Measurements from ENCODE around the gene DDX47.

DNA sequence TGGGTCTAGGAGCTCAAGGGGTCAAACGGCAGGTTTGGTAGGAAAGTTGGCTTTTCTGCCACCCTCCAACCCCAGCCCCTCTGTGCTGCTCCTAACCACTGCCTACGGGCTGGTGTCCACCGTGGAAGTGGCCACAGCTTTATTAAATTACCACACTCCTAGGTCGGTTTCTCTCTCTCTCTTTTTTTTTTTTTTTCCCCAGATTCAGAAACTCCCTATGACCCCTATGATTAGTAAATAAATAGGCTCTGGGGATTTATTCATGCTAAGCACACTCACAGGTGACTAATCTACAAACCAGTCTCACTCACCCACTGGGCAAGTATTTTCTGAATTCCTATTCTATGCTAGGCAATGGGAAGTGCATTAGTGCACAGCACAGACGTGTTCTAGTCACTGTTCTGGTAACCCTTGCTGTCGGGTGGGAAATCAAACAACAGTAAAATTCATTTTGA, 8.7 kb upstream of the DDX47 start:
- TF ChIP-seq, protein P1, sequence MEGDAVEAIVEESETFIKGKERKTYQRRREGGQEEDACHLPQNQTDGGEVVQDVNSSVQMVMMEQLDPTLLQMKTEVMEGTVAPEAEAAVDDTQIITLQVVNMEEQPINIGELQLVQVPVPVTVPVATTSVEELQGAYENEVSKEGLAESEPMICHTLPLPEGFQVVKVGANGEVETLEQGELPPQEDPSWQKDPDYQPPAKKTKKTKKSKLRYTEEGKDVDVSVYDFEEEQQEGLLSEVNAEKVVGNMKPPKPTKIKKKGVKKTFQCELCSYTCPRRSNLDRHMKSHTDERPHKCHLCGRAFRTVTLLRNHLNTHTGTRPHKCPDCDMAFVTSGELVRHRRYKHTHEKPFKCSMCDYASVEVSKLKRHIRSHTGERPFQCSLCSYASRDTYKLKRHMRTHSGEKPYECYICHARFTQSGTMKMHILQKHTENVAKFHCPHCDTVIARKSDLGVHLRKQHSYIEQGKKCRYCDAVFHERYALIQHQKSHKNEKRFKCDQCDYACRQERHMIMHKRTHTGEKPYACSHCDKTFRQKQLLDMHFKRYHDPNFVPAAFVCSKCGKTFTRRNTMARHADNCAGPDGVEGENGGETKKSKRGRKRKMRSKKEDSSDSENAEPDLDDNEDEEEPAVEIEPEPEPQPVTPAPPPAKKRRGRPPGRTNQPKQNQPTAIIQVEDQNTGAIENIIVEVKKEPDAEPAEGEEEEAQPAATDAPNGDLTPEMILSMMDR (IDR thresholded peaks at IDR 0.05) = no peak
- no peak for TF ChIP-seq ZFX (IDR thresholded peaks at IDR 0.05; ENCODE audit: borderline replicate concordance)

Measured in 22Rv1 (cell line).